HL-60 (cell line): ENCODE measurements around the gene TMED3.

Experiments
- REST ChIP-seq: IDR thresholded peaks from 2 replicates; pipeline ENCODE4 v1.6.1; 2012; ENCODE audit warnings: low read depth; ENCODE audit not compliant: insufficient replicate concordance
- TF ChIP-seq, protein P1 (sequence below): IDR thresholded peaks from one replicate; pipeline ENCODE4 v1.5.1; 2011; ENCODE audit warnings: low read length, control low read depth, inconsistent platforms; ENCODE audit not compliant: insufficient read depth

DNA sequence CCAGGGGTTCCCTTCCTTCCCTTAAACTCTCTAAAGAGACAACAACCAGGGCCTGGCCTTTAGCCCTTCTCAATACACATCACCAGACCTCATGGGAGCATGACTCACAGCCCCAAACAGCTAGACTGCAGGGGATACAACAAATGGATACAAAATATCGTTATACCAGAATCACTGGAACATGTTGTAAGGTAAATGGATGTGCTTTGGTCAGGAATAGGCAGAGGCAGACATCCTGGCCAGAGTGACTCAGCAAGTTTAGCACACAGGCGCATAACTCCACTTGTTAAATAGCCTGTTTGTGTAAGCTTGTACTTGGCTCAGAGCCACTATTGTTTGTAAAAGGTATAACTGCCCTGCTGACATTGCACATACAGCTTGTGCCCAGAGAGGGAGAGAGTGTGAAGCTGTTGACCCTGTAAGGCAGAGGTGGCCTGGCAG is 18.3 kb downstream of the TMED3 start:
- TF ChIP-seq, protein P1, sequence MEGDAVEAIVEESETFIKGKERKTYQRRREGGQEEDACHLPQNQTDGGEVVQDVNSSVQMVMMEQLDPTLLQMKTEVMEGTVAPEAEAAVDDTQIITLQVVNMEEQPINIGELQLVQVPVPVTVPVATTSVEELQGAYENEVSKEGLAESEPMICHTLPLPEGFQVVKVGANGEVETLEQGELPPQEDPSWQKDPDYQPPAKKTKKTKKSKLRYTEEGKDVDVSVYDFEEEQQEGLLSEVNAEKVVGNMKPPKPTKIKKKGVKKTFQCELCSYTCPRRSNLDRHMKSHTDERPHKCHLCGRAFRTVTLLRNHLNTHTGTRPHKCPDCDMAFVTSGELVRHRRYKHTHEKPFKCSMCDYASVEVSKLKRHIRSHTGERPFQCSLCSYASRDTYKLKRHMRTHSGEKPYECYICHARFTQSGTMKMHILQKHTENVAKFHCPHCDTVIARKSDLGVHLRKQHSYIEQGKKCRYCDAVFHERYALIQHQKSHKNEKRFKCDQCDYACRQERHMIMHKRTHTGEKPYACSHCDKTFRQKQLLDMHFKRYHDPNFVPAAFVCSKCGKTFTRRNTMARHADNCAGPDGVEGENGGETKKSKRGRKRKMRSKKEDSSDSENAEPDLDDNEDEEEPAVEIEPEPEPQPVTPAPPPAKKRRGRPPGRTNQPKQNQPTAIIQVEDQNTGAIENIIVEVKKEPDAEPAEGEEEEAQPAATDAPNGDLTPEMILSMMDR, result no peak
- no peak for TF ChIP-seq REST
